Stimulated activated CD8-positive, alpha-beta memory T cell treated with anti-CD3 and anti-CD28 coated beads, Interleukin-7, amount 100 ng/mL, for 24 hours (primary cell): ENCODE measurements around the gene ASTN1.

ENCODE experiments used
- DNase-seq: peaks from one replicate; pipeline ENCODE4 v3.0.0-alpha.2; 2020; ENCODE audit warnings: low read depth

Gene ASTN1

GRCh38 chr1:176925223-176925622 lies 239.3 kb downstream of the ASTN1 start:
- DNase-seq: no peak

- DNase-seq: no peak
These were observed 241.2 kb downstream of the ASTN1 start for GRCh38 chr1:176923283-176923682.

GRCh38 chr1:176919386-176920378 lies 244.8 kb downstream of the ASTN1 start:
- DNase-seq: no peak

GRCh38 chr1:176905648-176906047 lies 258.9 kb downstream of the ASTN1 start:
- DNase-seq: no peak

- no peak for DNase-seq
These were observed 260.3 kb downstream of the ASTN1 start for GRCh38 chr1:176904057-176904751.

- no peak for DNase-seq
These were observed 261.0 kb downstream of the ASTN1 start for GRCh38 chr1:176903474-176903873.

GRCh38 chr1:176899321-176899720 lies 265.2 kb downstream of the ASTN1 start:
- DNase-seq: no peak

GRCh38 chr1:176897350-176898236 lies 266.9 kb downstream of the ASTN1 start:
- peak; percentile 8 for DNase-seq

GRCh38 chr1:176896216-176896615 lies 268.3 kb downstream of the ASTN1 start:
- no peak for DNase-seq

GRCh38 chr1:176894450-176894849 lies 270.1 kb downstream of the ASTN1 start:
- DNase-seq: no peak

GRCh38 chr1:176893625-176894352 lies 270.7 kb downstream of the ASTN1 start:
- no peak for DNase-seq

- no peak for DNase-seq
These were observed 276.0 kb downstream of the ASTN1 start for GRCh38 chr1:176888471-176889032.

- no peak for DNase-seq
These were observed 278.8 kb downstream of the ASTN1 start for GRCh38 chr1:176885751-176886150.

GRCh38 chr1:176885341-176885740 lies 279.2 kb downstream of the ASTN1 start:
- no peak for DNase-seq

- DNase-seq: no peak
These were observed 279.6 kb downstream of the ASTN1 start for GRCh38 chr1:176884911-176885310.

GRCh38 chr1:176884286-176884685 lies 280.2 kb downstream of the ASTN1 start:
- DNase-seq: no peak

GRCh38 chr1:176880955-176881595 lies 283.4 kb downstream of the ASTN1 start:
- DNase-seq: no peak

- no peak for DNase-seq
These were observed 284.5 kb downstream of the ASTN1 start for GRCh38 chr1:176879784-176880620.

GRCh38 chr1:176878750-176879536 lies 285.6 kb downstream of the ASTN1 start:
- no peak for DNase-seq
